Testis (tissue), 2 donors: ENCODE data around the gene SCNN1B.

Experiments used
- CTCF ChIP-seq, 3 experiments: fragments of 450-650 bp in 2 of 3; fragments of 200-600 bp in 1 of 3; sonication (generic) in 1 of 3; IDR thresholded peaks; one replicate each; pipeline ENCODE4 v1.5.1; 2016 to 2019; ENCODE audit warnings: antibody characterized with exemption in 3 of 3, mild to moderate bottlenecking in 2 of 3, moderate library complexity in 1 of 3
- POLR2A ChIP-seq: fragments of 450-650 bp; IDR thresholded peaks from one replicate; pipeline ENCODE4 v1.6.1; 2017; ENCODE audit warnings: antibody characterized with exemption, mild to moderate bottlenecking, moderate library complexity

- no peak for TF ChIP-seq CTCF (IDR thresholded peaks at IDR 0.05)
- TF ChIP-seq POLR2A: no peak
Observed at GRCh38 chr16:23407436-23408127, 105.5 kb downstream of the SCNN1B start.
